Astrocyte (in vitro differentiated cells and primary cell): ENCODE measurements around the gene CD300LD. TPM values are rescaled to one million over a fixed set of nuclear protein-coding genes. Genes with fewer than 3 reads are reported as not detected.

Experiments
- DNase-seq: peaks from one replicate; pipeline ENCODE4 v3.0.0-alpha.2; 2010; ENCODE audit warnings: low read depth
- FAIRE-seq: peaks from 2 replicates; lab custom pipeline; 2011; peaks lifted over from hg19 to GRCh38; lab: Jason Lieb, UNC
- H2AFZ ChIP-seq: 2 replicates; pipeline ENCODE4 v1.6.0; 2012; ENCODE audit warnings: low read depth, low read length, inconsistent platforms
- H3K27ac ChIP-seq: 2 replicates; pipeline ENCODE4 v1.5.1; 2011; ENCODE audit warnings: low read depth, low read length, inconsistent platforms
- H3K27me3 ChIP-seq: 2 replicates; pipeline ENCODE4 v1.6.0; 2011; ENCODE audit warnings: low read length, inconsistent platforms; ENCODE audit not compliant: insufficient read depth
- H3K36me3 ChIP-seq: 2 replicates; pipeline ENCODE4 v1.5.1; 2011; ENCODE audit warnings: low read length, inconsistent platforms; ENCODE audit not compliant: insufficient read depth
- H3K4me1 ChIP-seq: 2 replicates; pipeline ENCODE4 v1.5.1; 2011; ENCODE audit warnings: low read length, inconsistent platforms; ENCODE audit not compliant: insufficient read depth
- H3K4me2 ChIP-seq: 2 replicates; pipeline ENCODE4 v1.6.0; 2012; ENCODE audit warnings: low read length, inconsistent platforms
- H3K4me3 ChIP-seq: 2 replicates; pipeline ENCODE4 v1.5.1; 2011; ENCODE audit warnings: low read depth, mild to moderate bottlenecking, low read length, inconsistent platforms; ENCODE audit not compliant: insufficient read depth
- H3K79me2 ChIP-seq: 2 replicates; pipeline ENCODE4 v1.6.0; 2012; ENCODE audit warnings: mild to moderate bottlenecking, low read length, inconsistent platforms; ENCODE audit not compliant: insufficient read depth
- H3K9ac ChIP-seq: 2 replicates; pipeline ENCODE4 v1.6.0; 2012; ENCODE audit warnings: mild to moderate bottlenecking, low read length, inconsistent platforms
- H3K9me3 ChIP-seq: 2 replicates; pipeline ENCODE4 v1.5.1; 2012; ENCODE audit warnings: low read depth, mild to moderate bottlenecking, low read length, inconsistent platforms; ENCODE audit not compliant: insufficient read depth
- H4K20me1 ChIP-seq: 2 replicates; pipeline ENCODE4 v1.6.0; 2012; ENCODE audit warnings: low read length, inconsistent platforms; ENCODE audit not compliant: insufficient read depth
- H3K27ac Mint-ChIP-seq: one replicate; pipeline ENCODE4 v1.8.0; 2021; ENCODE audit warnings: mild to moderate bottlenecking, mixed read lengths; ENCODE audit not compliant: unreplicated experiment
- H3K27me3 Mint-ChIP-seq: one replicate; pipeline ENCODE4 v1.8.0; 2021; ENCODE audit warnings: low read depth, mixed read lengths; ENCODE audit not compliant: unreplicated experiment
- H3K36me3 Mint-ChIP-seq: one replicate; pipeline ENCODE4 v1.8.0; 2021; ENCODE audit warnings: low read depth, mixed read lengths; ENCODE audit not compliant: unreplicated experiment
- H3K4me1 Mint-ChIP-seq: one replicate; pipeline ENCODE4 v1.8.0; 2021; ENCODE audit warnings: low read depth, mixed read lengths; ENCODE audit not compliant: unreplicated experiment
- H3K4me3 Mint-ChIP-seq: one replicate; pipeline ENCODE4 v1.8.0; 2021; ENCODE audit warnings: mild to moderate bottlenecking, moderate library complexity, mixed read lengths; ENCODE audit not compliant: unreplicated experiment
- H3K9me3 Mint-ChIP-seq: one replicate; pipeline ENCODE4 v1.8.0; 2021; ENCODE audit warnings: mild to moderate bottlenecking, mixed read lengths; ENCODE audit not compliant: unreplicated experiment
- CTCF ChIP-seq: IDR thresholded peaks from 2 replicates; pipeline ENCODE4 v1.5.1; 2011; ENCODE audit warnings: low read depth, mild to moderate bottlenecking, inconsistent platforms, low read length, moderate library complexity; ENCODE audit not compliant: insufficient read depth
- EZH2 ChIP-seq: IDR thresholded peaks from 2 replicates; pipeline ENCODE4 v1.6.1; 2012; ENCODE audit warnings: mild to moderate bottlenecking, low read length, inconsistent platforms; ENCODE audit not compliant: insufficient read depth
- total RNA-seq: library from RNA; stranded (reverse); gene quantifications from 2 replicates; pipeline ENCODE4 v1.2.1, GENCODE V29; 2021

Gene CD300LD
- total RNA-seq, 1 donor from 2014 or later, result not detected

- Histone ChIP-seq H2AFZ (no peak overlapping the region), H3K27ac (no peak overlapping the region), H3K4me3 (no peak overlapping the region), H3K9ac (no peak overlapping the region), H3K9me3 (peaks cover 6% of the 10 kb centered on the region), H3K4me1 (peaks cover 11% of the 10 kb centered on the region), H3K4me2 (no peak overlapping the region), H3K36me3 (no peaks in the 10 kb centered on the region), H3K79me2 (no peaks in the 10 kb centered on the region), H3K27me3 (peaks cover 25% of the 10 kb centered on the region), H4K20me1 (peaks cover 8% of the 10 kb centered on the region)
- Mint-ChIP-seq H3K9me3 (peaks cover 8% of the 10 kb centered on the region), H3K27ac (no peak overlapping the region), H3K4me3 (no peak overlapping the region), H3K4me1 (peaks cover 18% of the 10 kb centered on the region), H3K27me3 (peaks cover 28% of the 10 kb centered on the region), H3K36me3 (peaks cover 2% of the 10 kb centered on the region)
- no peak for FAIRE-seq
- no peak for TF ChIP-seq CTCF
- TF ChIP-seq EZH2, result no peak
- peak; percentile 8 for DNase-seq
Observed at GRCh38 chr17:74573169-74573568, 18.9 kb downstream of the CD300LD start.

GRCh38 chr17:74571621-74572270 lies 20.3 kb downstream of the CD300LD start:
- Mint-ChIP-seq H3K27ac (no peak overlapping the region), H3K4me3 (no peak overlapping the region), H3K9me3 (peaks cover 8% of the 10 kb centered on the region), H3K27me3 (peaks cover 26% of the 10 kb centered on the region), H3K4me1 (peaks cover 18% of the 10 kb centered on the region), H3K36me3 (peaks cover 2% of the 10 kb centered on the region)
- no peaks in the 10 kb centered on the region for H3K79me2 ChIP-seq
- FAIRE-seq, result no peak
- H3K27ac ChIP-seq, result no peak overlapping the region
- no peak for TF ChIP-seq CTCF
- no peak for TF ChIP-seq EZH2
- no peak overlapping the region for H3K4me2 ChIP-seq
- peaks cover 11% of the 10 kb centered on the region for H3K4me1 ChIP-seq
- H2AFZ ChIP-seq, result no peak overlapping the region
- no peak for DNase-seq
- no peak overlapping the region for H3K4me3 ChIP-seq
- no peak overlapping the region for H3K9ac ChIP-seq
- peaks cover 8% of the 10 kb centered on the region for H4K20me1 ChIP-seq
- H3K36me3 ChIP-seq, result no peaks in the 10 kb centered on the region
- H3K27me3 ChIP-seq, result peaks cover 25% of the 10 kb centered on the region
- H3K9me3 ChIP-seq, result peaks cover 6% of the 10 kb centered on the region
